Measurements from ENCODE around the gene ADK.
A peak's percentile ranks its signal among the peaks of the same experiment; 100 is the strongest.
"Not testable (repeated sequence)": the region's sequence is repeated elsewhere in the genome, so short reads cannot be mapped to it uniquely, and the experiment has no call there.

ADK gene

GRCh38 chr10:74556072-74556705 lies 405.2 kb downstream of the ADK start:
- peaks cover 16% of the 10 kb centered on the region for H3K4me1 Mint-ChIP-seq (ENCODE audit: low read depth)
- DNase-seq = no peak

DNA sequence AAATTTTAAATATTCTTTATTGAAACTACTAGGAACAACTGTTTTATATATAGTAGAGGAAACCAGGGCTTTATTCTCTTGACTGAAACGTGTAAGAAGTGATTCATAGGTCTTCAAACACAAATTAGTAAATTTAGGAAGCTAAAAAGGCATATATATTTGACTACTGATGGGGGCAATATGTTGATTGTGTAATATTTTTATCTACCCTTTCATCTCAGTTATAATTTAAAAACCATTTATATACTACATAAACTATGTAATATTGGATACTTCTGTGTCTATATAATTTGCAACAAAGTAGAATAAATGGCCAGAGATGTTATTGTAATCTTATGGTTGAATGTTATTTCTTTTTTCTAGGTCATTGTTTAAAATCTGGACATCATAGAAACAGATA lies 406.1 kb downstream of the ADK start:
- no peak overlapping the region for H3K27ac Mint-ChIP-seq
- DNase-seq = no peak
- H3K9me3 Mint-ChIP-seq = no peaks in the 10 kb centered on the region
- H3K27me3 Mint-ChIP-seq = no peaks in the 10 kb centered on the region
- H3K36me3 Mint-ChIP-seq (ENCODE audit: low read depth) = peaks cover 35% of the 10 kb centered on the region
- H3K4me3 Mint-ChIP-seq = no peak overlapping the region
- H3K4me1 Mint-ChIP-seq (ENCODE audit: low read depth) = peaks cover 16% of the 10 kb centered on the region

More at GRCh38 chr10:74556072-74556705, 405.2 kb downstream of the ADK start:
- Mint-ChIP-seq H3K27me3 (no peaks in the 10 kb centered on the region), H3K27ac (no peak overlapping the region), H3K36me3 (ENCODE audit: low read depth) (peaks cover 35% of the 10 kb centered on the region), H3K4me3 (no peak overlapping the region), H3K9me3 (no peaks in the 10 kb centered on the region)

GRCh38 chr10:74558403-74558802 lies 407.4 kb downstream of the ADK start:
- peaks cover 16% of the 10 kb centered on the region for H3K4me1 Mint-ChIP-seq (ENCODE audit: low read depth)
- no peak overlapping the region for H3K4me3 Mint-ChIP-seq
- H3K27ac Mint-ChIP-seq = peak overlapping the region; percentile 62
- DNase-seq = no peak
- H3K36me3 Mint-ChIP-seq (ENCODE audit: low read depth) = peaks cover 29% of the 10 kb centered on the region
- no peaks in the 10 kb centered on the region for H3K9me3 Mint-ChIP-seq
- no peaks in the 10 kb centered on the region for H3K27me3 Mint-ChIP-seq

DNA sequence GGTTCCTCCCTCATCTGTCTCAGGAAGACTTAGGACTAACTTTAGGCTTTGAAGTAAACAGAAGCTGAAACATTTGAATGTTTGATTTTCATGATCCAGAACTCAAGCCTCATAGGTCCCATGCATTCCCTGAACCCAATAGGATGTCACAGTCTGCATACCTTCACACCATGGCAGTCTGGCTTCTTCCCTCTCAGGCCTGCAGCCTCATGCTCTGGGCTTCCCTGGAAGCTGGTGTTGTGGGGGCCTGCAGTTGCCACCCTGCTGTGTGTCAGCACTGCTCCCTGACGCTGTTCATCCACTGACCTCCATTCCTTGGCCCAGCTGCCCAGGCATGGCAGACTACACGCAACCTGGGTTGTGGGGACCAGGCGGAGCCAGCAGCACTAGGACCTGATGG lies 407.9 kb downstream of the ADK start:
- no peaks in the 10 kb centered on the region for H3K9me3 Mint-ChIP-seq
- H3K27me3 Mint-ChIP-seq = no peaks in the 10 kb centered on the region
- H3K27ac Mint-ChIP-seq = peak overlapping the region; percentile 64
- peaks cover 28% of the 10 kb centered on the region for H3K36me3 Mint-ChIP-seq (ENCODE audit: low read depth)
- H3K4me3 Mint-ChIP-seq = no peak overlapping the region
- H3K4me1 Mint-ChIP-seq (ENCODE audit: low read depth) = peaks cover 16% of the 10 kb centered on the region
- DNase-seq = no peak

DNA sequence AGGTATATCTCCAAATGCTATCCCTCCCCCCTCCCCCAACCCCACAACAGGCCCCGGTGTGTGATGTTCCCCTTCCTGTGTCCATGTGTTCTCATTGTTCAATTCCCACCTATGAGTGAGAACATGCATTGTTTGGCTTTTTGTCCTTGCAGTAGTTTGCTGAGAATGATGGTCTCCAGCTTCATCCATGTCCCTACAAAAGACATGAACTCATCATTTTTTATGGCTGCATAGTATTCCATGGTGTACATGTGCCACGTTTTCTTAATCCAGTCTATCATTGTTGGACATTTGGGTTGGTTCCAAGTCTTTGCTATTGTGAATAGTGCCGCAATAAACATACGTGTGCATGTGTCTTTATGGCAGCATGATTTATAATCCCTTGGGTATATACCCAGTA lies 417.9 kb downstream of the ADK start:
- not testable (repeated sequence) for DNase-seq; H3K27ac Mint-ChIP-seq; H3K9me3 Mint-ChIP-seq; H3K27me3 Mint-ChIP-seq; H3K4me3 Mint-ChIP-seq; H3K4me1 Mint-ChIP-seq (ENCODE audit: low read depth)
- H3K36me3 Mint-ChIP-seq (ENCODE audit: low read depth) = peaks cover 38% of the 10 kb centered on the region

GRCh38 chr10:74573497-74573896 lies 422.5 kb downstream of the ADK start:
- H3K27me3 Mint-ChIP-seq, DNase-seq, H3K4me3 Mint-ChIP-seq, H3K9me3 Mint-ChIP-seq, H3K27ac Mint-ChIP-seq: not testable (repeated sequence)
- Mint-ChIP-seq H3K4me1 (ENCODE audit: low read depth) (peaks cover 23% of the 10 kb centered on the region), H3K36me3 (ENCODE audit: low read depth) (peaks cover 56% of the 10 kb centered on the region)

DNA sequence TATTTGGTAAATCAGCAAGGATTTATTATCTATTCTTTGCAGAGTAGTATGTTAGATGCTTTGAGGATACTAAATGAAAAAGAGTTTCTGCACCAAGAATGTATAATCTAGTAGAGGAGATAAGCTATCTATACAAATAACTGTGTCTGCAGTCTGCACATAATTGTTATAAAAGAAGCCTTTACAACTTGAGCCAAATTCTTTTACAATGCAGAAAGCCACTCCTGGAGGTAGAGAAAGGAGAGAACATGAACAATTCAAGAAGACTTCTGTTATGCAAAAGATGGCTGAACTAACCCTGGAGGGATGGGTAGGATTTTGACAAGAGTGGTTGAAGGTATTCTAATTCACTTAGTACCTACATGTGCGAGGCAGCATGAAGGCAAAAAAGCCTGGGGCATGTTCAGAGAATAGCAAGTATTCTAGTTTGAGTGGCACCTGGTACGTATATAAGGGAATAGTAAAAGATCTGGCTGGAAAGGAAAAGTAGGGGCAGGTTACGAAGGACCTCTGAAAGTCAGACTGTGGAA lies 424.2 kb downstream of the ADK start:
- no peak for DNase-seq
- no peak overlapping the region for H3K27ac Mint-ChIP-seq
- peaks cover 58% of the 10 kb centered on the region for H3K36me3 Mint-ChIP-seq (ENCODE audit: low read depth)
- H3K4me3 Mint-ChIP-seq = no peak overlapping the region
- H3K4me1 Mint-ChIP-seq (ENCODE audit: low read depth) = peaks cover 23% of the 10 kb centered on the region
- H3K9me3 Mint-ChIP-seq = peaks cover 2% of the 10 kb centered on the region
- H3K27me3 Mint-ChIP-seq = no peaks in the 10 kb centered on the region

DNA sequence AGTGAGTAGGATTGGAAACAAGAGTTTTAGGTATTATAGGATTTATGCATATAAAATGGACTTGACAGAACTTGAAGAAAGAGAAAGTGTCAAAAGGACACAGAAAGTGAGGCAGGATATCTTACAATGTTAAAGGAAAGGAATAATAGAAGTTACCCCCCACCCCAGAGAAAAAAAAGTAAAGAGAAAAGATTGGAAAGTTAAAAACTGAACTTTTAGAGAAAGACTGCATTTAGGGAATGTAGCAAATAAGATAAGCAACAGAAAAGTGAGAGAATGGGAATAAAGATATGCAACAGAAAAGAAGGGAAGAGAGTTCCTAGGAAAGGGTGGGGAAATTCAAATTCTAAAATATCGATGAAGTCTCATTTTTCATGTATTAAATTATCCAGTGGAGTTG lies 424.9 kb downstream of the ADK start:
- Mint-ChIP-seq H3K27me3 (no peaks in the 10 kb centered on the region), H3K36me3 (ENCODE audit: low read depth) (peaks cover 59% of the 10 kb centered on the region), H3K9me3 (peaks cover 2% of the 10 kb centered on the region), H3K4me1 (ENCODE audit: low read depth) (peaks cover 23% of the 10 kb centered on the region), H3K4me3 (no peak overlapping the region), H3K27ac (no peak overlapping the region)
- no peak for DNase-seq

DNA sequence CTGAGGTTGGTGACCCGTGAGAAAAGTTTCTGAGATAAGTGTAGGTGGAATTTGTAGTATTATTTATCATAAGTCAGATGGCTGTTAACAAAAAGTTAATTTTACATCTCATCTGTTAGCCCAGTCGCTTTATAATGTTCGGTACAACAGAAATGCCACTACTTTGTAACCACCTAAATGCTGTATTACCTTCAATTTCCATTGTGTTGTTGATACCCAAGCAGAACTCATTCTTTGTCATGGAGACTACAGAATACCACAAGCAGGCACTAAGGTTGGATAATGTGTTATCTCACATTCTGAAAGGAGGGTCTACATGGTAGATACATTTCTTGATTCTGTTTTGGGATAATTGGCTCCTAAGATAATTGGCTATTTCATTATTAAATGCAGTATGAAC lies 425.6 kb downstream of the ADK start:
- Mint-ChIP-seq H3K4me1 (ENCODE audit: low read depth) (peaks cover 28% of the 10 kb centered on the region), H3K27me3 (no peaks in the 10 kb centered on the region), H3K9me3 (peaks cover 3% of the 10 kb centered on the region), H3K27ac (no peak overlapping the region), H3K36me3 (ENCODE audit: low read depth) (peaks cover 61% of the 10 kb centered on the region), H3K4me3 (no peak overlapping the region)
- DNase-seq = no peak

DNA sequence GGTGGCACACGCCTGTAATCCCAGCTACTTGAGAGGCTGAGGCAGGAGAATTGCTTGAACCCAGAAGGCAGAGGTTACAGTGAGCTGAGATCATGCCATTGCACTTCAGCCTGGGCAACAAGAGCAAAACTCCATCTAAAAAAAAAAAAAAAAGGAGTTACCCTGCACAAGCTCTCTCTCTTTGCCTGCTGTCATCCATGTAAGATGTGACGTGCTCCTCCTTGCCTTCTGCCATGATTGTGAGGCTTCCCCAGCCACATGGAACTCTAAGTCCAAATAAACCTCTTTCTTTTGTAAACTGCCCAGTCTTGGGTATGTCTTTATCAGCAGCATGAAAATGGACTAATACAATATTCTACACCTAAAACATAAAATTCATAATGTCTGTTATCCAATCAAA lies 429.4 kb downstream of the ADK start:
- Mint-ChIP-seq H3K4me1 (ENCODE audit: low read depth) (peaks cover 48% of the 10 kb centered on the region), H3K36me3 (ENCODE audit: low read depth) (peaks cover 41% of the 10 kb centered on the region)
- DNase-seq, H3K9me3 Mint-ChIP-seq, H3K27me3 Mint-ChIP-seq, H3K27ac Mint-ChIP-seq, H3K4me3 Mint-ChIP-seq: not testable (repeated sequence)

DNA sequence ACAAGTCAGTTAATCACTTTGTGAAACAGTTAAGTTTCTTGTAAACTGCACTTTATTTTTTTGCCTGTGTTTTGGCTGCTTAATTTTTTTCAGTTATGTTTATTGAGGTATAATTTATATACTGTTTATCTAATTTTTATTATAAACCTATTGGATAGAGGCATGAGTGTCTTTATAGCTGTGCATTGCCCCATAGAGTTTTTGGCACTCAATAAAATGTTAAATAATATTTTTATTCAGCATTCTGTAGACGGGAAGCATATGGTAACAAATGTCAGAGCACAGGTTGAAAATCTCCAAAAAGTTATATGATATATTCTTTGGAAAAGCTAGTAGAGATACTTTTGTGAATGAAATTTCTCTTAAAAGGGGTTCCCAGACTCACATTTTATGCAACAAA lies 431.5 kb downstream of the ADK start:
- H3K9me3 Mint-ChIP-seq = peaks cover 3% of the 10 kb centered on the region
- H3K36me3 Mint-ChIP-seq (ENCODE audit: low read depth) = peaks cover 35% of the 10 kb centered on the region
- H3K4me1 Mint-ChIP-seq (ENCODE audit: low read depth) = peaks cover 52% of the 10 kb centered on the region
- H3K27me3 Mint-ChIP-seq = no peaks in the 10 kb centered on the region
- DNase-seq = no peak
- no peak overlapping the region for H3K4me3 Mint-ChIP-seq
- H3K27ac Mint-ChIP-seq = no peak overlapping the region

DNA sequence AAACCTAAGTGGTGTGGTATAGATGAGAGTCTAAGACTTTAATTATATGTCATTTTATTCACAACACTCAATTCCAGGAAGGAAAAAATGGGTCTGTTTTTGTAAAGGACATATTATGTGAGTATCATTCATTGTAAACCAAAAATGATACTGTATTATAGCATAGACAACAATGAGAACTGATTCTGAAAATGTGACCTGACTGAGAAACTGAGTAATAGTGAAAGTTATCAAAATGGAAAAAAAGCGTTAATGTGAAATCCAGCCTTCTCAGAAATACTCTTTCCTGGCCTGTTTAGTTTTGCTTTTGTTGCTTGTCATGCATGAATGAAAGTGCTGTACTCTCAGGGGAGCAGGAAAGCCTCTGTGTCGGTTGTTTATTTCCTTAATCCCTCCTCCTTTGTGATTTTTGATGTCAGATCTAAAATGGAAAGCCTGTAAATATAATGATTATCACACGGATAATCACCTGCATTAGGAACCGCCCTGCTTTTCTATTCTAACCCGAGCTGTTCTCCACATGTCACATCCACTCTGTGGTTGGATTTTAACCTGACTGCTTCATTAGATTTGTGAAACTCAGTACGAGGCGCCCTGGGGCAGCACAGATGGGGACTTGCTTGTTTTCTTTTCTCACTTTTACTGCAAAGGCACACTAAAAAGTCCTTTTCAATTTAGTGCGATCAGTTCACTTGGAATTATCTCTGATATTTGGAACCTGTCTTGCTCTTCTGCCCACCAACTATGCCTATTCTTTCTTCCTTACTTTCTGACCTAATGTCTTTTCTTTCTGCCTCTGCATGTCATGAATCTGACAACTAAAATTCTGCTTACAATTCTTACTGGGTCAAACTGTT lies 434.4 kb downstream of the ADK start:
- H3K9me3 Mint-ChIP-seq = peaks cover 3% of the 10 kb centered on the region
- DNase-seq = peak; percentile 63
- no peaks in the 10 kb centered on the region for H3K27me3 Mint-ChIP-seq
- H3K27ac Mint-ChIP-seq = peak overlapping the region; percentile 96
- peaks cover 28% of the 10 kb centered on the region for H3K36me3 Mint-ChIP-seq (ENCODE audit: low read depth)
- H3K4me3 Mint-ChIP-seq = peak overlapping the region; percentile 72
- H3K4me1 Mint-ChIP-seq (ENCODE audit: low read depth) = peaks cover 77% of the 10 kb centered on the region

- Mint-ChIP-seq H3K4me1 (ENCODE audit: low read depth) (peaks cover 79% of the 10 kb centered on the region), H3K9me3 (peaks cover 3% of the 10 kb centered on the region), H3K36me3 (ENCODE audit: low read depth) (peaks cover 26% of the 10 kb centered on the region), H3K27ac (peak overlapping the region; percentile 96), H3K27me3 (no peaks in the 10 kb centered on the region), H3K4me3 (peak overlapping the region; percentile 72)
- no peak for DNase-seq
Observed at GRCh38 chr10:74586088-74586585, 435.1 kb downstream of the ADK start.

DNA sequence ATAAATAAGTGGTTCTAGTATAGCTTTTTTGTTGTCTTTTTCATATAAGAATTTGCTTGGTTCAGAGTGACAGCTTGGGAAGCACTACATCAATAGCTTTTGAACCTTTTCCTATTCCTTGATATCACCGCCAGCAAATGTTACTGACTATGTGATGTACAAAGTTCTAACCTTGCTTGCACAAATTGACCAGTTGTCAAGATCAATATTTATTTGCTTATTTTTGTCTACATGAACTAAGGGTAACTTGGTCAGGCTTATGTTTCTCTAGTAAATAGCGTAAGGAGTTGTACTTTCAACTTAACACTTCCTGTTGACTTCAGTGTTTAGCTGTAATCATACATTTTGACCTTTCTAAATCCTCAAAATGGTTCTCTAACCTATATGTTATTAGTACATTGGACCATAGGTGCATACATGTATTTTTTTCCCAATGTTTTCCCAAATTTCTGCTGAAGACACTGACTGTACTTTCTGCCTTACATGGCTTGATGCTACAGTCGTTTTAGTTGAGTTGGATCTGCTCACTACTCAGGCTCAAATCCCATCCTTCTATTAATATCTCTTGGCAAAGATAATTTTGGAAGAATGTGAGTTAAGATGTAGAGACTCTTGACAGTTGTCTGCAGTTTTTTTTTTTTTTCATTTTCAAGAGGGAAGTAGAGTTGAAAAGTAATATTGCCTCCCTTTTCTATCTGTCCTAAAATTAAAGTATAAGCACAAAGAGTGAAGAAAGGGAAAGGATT lies 436.3 kb downstream of the ADK start:
- no peak for DNase-seq
- Mint-ChIP-seq H3K4me3 (peak overlapping the region; percentile 24), H3K27me3 (no peaks in the 10 kb centered on the region), H3K9me3 (no peaks in the 10 kb centered on the region), H3K36me3 (ENCODE audit: low read depth) (peaks cover 24% of the 10 kb centered on the region), H3K4me1 (ENCODE audit: low read depth) (peaks cover 75% of the 10 kb centered on the region), H3K27ac (peak overlapping the region; percentile 88)
